ENCODE measurements around the gene DNAL1. TPM values are rescaled to one million over a fixed set of nuclear protein-coding genes. Genes with fewer than 3 reads are reported as not detected.

DNAL1 gene
- total and polyA plus RNA-seq, 2 of the 4 experiments (the other 2 are of a cell fraction): 4.5 to 5.4 TPM

DNA sequence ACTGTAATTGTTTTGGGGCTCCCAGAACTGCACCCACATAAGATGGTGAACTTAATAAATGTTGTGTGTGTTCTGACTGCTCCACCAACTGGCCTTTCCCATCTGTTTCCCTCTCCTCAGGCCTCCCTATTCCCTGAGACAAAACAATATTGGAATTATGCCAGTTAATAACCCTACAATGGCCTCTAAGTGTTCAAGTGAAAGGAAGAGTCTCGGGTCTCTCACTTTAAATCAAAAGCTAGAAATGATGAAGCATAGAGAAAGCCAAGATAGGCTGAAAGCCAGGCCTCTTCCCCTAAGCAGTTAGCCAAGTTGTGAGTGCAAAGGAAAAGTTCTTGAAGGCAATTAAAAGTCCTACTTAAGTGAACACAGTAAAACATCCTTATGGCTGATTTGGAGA is 19.1 kb upstream of the DNAL1 start:
- in situ Hi-C loops (cut with MboI; ENCODE audit: low sequenced_read_pairs): no loop called here

More for the DNA sequence above, 19.1 kb upstream of the DNAL1 start:
- H3K4ac ChIP-seq (ENCODE audit: low read depth, low read length): no peak overlapping the region
- no peaks in the 10 kb centered on the region for H3K36me3 ChIP-seq (ENCODE audit: control insufficient read depth, insufficient read depth, low read length)
- no peak overlapping the region for H3K23ac ChIP-seq (ENCODE audit: low read depth, low read length)
- TF ChIP-seq POLR2A (IDR thresholded peaks at IDR 0.05; ENCODE audit: low read depth, low read length): no peak
- no peak for TF ChIP-seq CEBPB (IDR thresholded peaks at IDR 0.05; ENCODE audit: low read depth, low read length)
- TF ChIP-seq, protein P1, sequence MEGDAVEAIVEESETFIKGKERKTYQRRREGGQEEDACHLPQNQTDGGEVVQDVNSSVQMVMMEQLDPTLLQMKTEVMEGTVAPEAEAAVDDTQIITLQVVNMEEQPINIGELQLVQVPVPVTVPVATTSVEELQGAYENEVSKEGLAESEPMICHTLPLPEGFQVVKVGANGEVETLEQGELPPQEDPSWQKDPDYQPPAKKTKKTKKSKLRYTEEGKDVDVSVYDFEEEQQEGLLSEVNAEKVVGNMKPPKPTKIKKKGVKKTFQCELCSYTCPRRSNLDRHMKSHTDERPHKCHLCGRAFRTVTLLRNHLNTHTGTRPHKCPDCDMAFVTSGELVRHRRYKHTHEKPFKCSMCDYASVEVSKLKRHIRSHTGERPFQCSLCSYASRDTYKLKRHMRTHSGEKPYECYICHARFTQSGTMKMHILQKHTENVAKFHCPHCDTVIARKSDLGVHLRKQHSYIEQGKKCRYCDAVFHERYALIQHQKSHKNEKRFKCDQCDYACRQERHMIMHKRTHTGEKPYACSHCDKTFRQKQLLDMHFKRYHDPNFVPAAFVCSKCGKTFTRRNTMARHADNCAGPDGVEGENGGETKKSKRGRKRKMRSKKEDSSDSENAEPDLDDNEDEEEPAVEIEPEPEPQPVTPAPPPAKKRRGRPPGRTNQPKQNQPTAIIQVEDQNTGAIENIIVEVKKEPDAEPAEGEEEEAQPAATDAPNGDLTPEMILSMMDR (conservative IDR thresholded peaks at IDR 0.05; ENCODE audit: low read depth, low read length): no peak
- no peak for TF ChIP-seq MXI1 (IDR thresholded peaks at IDR 0.05; ENCODE audit: borderline replicate concordance, low read depth, low read length)
- TF ChIP-seq RAD21 (IDR thresholded peaks at IDR 0.05; ENCODE audit: low read length): no peak
- TF ChIP-seq MAZ (IDR thresholded peaks at IDR 0.05; ENCODE audit: borderline replicate concordance, low read depth, low read length): no peak
- TF ChIP-seq MAFK (IDR thresholded peaks at IDR 0.05; ENCODE audit: low read depth, low read length): no peak
- TF ChIP-seq RFX5 (IDR thresholded peaks at IDR 0.05; ENCODE audit: low read depth, low read length): no peak
- H4K91ac ChIP-seq (ENCODE audit: insufficient read depth, low read depth, low read length): no peak overlapping the region
- no peaks in the 10 kb centered on the region for H3K9me3 ChIP-seq (ENCODE audit: control insufficient read depth, insufficient read depth, low read length)
- no peak overlapping the region for H3K27ac ChIP-seq (ENCODE audit: insufficient read depth, low read length)
- no peak overlapping the region for H2AK9ac ChIP-seq (replicated peaks; ENCODE audit: low read depth, low read length, poor library complexity)
- H2AFZ ChIP-seq (replicated peaks; ENCODE audit: low read length, poor library complexity): no peak overlapping the region
- ATAC-seq (ENCODE audit: low read depth): no peak
- H2BK120ac ChIP-seq (ENCODE audit: low read depth, low read length): no peak overlapping the region
- no peak overlapping the region for H3K18ac ChIP-seq (ENCODE audit: low read depth, low read length)
- no TSS peak for BruUV-seq (replicated peaks)
- H2BK15ac ChIP-seq (ENCODE audit: low read depth, low read length): no peak overlapping the region
- H3K9me1 ChIP-seq (ENCODE audit: insufficient read depth, low read length): no peaks in the 10 kb centered on the region
- peaks cover 2% of the 10 kb centered on the region; the same call in 1 of the 2 replicates for H3K27me3 ChIP-seq (ENCODE audit: control insufficient read depth, insufficient read depth, low read length)
- H3K79me1 ChIP-seq (ENCODE audit: low read depth in 1 of 2, low read length in 2 of 2): no peaks in the 10 kb centered on the region
- no peaks in the 10 kb centered on the region for H4K20me1 ChIP-seq (ENCODE audit: insufficient read depth, low read length)
- DNase-seq: no peak
- no peak overlapping the region for H3K14ac ChIP-seq (replicated peaks; ENCODE audit: low read depth, low read length)
- no peaks in the 10 kb centered on the region for H3K4me1 ChIP-seq (ENCODE audit: control insufficient read depth, insufficient read depth, low read length)
- no peak overlapping the region for H3K9ac ChIP-seq (ENCODE audit: low read depth, low read length)
- no peak overlapping the region for H2BK5ac ChIP-seq (ENCODE audit: low read depth, low read length, poor library complexity, severe bottlenecking)
- H3K4me3 ChIP-seq (ENCODE audit: insufficient read depth, low read depth, low read length): no peak overlapping the region
- no peak overlapping the region for H2AK5ac ChIP-seq (ENCODE audit: low read depth, low read length)
- no peak overlapping the region for H2BK20ac ChIP-seq (ENCODE audit: low read depth, low read length)
- H3K4me2 ChIP-seq (ENCODE audit: low read depth, low read length): no peak overlapping the region
- H4K8ac ChIP-seq (ENCODE audit: low read depth in 2 of 2, low read length in 2 of 2): no peak overlapping the region
- WGBS, 2 experiments (ENCODE audit: extremely low coverage in 2 of 2, insufficient read length in 1 of 2): no CpG with 5 or more reads among the region's 1 CpG
- ChIA-PET CTCF (no interaction called here), POLR2A (ENCODE audit: unreplicated experiment) (no interaction called here)
- dilution Hi-C loops (cut with HindIII; ENCODE audit: low sequenced_read_pairs, unreplicated experiment) (no loop called here), intact Hi-C loops (cut with micrococcal nuclease) (no loop called here)
- H3K56ac ChIP-seq (ENCODE audit: extremely low read depth, insufficient read depth, low read length): no peak overlapping the region
- H4K5ac ChIP-seq (ENCODE audit: low read depth, low read length): no peak overlapping the region

Measured in IMR-90 (cell line).